Measurements from ENCODE around the gene PPP5C.
"Not testable (repeated sequence)": the region's sequence is repeated elsewhere in the genome, so short reads cannot be mapped to it uniquely, and the experiment has no call there.

Gene PPP5C, protein sequence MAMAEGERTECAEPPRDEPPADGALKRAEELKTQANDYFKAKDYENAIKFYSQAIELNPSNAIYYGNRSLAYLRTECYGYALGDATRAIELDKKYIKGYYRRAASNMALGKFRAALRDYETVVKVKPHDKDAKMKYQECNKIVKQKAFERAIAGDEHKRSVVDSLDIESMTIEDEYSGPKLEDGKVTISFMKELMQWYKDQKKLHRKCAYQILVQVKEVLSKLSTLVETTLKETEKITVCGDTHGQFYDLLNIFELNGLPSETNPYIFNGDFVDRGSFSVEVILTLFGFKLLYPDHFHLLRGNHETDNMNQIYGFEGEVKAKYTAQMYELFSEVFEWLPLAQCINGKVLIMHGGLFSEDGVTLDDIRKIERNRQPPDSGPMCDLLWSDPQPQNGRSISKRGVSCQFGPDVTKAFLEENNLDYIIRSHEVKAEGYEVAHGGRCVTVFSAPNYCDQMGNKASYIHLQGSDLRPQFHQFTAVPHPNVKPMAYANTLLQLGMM

DNA sequence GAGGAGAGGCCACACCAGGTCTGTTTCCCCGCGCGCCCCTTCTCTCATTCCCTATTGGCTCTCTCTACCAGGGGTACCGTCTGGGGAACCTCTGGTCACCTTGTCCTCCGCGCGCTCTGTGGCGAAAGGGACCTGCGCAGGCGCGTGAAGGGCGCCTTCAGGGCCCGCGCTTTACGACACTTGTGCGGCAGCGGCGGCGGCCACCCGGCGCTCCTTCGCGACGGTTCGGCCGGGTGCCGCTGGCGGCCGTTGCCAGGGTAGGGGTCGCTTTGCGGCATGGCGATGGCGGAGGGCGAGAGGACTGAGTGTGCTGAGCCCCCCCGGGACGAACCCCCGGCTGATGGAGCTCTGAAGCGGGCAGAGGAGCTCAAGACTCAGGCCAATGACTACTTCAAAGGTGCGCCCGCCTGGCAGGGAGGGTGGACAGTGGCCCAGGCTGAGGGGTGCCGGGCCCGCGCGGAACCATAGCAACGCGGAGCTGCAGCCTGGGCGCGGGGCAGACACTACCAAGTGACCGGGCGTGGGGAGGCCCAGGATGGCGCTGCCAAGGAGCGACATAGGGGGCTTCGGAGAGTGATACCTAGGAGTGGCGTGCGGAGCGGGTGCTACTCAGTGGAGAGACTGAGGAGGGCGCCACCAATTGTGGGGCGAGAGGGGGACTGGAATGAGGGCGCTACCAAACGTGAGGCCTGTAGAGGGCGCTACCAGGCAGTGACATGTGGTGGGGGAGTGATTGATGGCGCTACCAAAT lies at the start of gene PPP5C:
PPP5C (plus strand) TSS at position 267 of the 751 bp plus-strand sequence; CDS start at position 277, 10 bp downstream.
- DNase-seq: peak in 55 of 56 donors; percentile 44 to 92 (median 79)

DNA sequence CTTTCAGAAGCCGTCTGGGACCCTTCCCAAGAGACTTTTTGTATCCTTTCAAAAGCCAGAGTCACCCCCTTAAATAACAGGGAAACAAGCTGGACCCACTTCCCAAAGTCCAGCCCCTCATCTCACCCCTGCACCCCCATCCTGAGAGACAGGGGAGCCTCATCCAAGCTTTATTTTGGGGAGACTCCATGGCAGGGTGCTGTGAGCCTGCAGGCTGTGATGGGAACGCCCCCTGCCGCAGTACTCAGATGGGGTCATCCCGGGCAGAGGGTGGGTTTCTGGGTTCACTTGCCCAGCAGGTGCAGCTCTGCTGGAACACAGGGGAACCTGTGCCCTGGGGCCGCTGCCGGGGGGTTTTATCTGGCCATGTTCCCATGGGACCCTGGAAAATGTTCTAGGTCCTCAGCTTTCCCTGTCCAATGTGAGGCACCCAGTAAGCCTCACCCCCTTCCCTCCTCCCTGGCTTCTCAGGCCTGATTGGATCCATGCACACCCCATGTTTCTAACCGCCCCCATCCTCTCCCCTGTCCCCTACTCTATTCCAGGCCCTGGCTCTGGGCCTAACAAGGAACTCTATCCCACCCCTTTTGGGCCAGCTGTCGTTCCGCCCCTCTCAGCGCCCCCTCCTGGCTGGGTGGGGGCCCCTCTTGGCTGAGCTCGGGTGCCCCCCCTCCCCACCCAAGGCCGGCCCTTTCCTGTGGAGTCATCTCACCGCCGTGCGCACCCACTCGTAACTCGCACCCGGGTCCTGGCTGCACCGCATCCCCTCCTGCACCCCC lies 49.0 kb upstream of the PPP5C start:
- peak in 52 of 56 donors; percentile 9 to 77 (median 46) for DNase-seq

- DNase-seq: peak in 13 of 56 donors; percentile 26 to 71 (median 53)
These were observed 48.3 kb upstream of the PPP5C start for GRCh38 chr19:46298479-46299003.

- DNase-seq: peak; percentile 36 to 97 (median 88)
These were observed 47.8 kb upstream of the PPP5C start for GRCh38 chr19:46299004-46299509.

DNA sequence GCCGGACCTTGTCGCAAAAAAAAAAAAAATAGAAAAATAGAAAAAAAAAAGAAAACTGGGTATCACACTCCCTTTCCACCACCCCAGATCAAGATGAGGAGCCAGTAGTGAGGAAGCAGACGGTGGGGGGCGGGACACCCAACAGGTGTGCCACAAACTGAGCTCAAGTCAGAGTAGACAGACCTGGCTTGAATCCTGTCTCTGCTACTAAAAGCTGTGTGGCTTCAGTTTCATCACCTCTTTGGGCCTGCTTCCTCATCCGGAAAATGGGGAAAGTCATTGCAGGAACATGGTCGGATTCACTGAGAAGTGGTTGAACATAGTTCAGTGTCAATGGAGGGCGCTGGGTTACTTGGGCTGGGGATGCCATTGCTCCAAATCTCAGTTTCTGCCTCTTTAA lies 47.2 kb upstream of the PPP5C start:
- no peak for DNase-seq

DNA sequence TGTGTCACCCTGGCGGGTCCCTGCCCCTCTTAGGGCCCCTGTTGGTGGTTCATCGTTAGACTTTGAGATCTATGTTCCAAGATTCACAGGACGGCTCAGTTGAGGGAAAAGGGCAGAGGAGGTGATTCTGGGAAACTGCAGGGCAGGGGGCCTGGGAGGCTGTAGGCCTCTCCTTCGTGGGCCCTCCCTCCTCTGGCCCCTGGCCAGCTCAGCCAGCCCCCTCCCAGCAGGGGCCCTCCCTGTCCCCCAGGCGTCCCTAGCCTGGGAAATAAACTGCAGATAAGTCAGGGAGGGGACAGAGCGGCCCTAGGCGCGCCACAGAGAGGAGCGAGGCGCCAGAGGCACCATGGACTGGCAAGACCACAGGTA lies 43.6 kb upstream of the PPP5C start:
- DNase-seq: peak in 1 of 56 donors; percentile 13

DNA sequence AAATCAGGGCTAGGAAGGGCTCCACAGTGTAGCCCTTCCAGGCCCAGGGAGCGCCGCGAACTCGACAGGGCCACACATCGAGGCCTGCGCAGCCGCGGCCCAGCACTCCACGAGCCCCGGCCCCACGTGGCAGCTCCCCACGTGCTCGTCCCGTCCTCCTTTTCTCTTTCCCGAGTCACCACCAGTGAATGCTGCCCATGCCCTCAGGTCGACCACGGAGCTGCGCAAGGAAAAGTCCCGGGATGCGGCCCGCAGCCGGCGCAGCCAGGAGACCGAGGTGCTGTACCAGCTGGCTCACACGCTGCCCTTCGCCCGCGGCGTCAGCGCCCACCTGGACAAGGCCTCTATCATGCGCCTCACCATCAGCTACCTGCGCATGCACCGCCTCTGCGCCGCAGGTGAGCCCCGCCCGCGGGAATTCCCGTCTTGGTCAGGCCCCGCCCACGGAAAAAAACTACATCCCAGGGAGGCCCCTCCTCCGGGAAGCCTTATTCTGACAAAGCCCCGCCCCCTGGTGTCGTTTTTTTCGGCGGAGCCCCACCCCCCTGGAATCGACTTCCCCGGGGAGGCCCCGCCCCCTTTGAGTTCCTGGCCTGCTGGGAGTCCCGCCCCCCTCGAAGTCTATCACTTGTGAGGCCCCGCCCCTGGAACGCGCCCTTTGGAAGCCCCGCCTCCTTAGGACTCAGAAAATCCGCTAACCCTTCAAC lies 43.0 kb upstream of the PPP5C start:
- DNase-seq: peak in 36 of 56 donors; percentile 3 to 74 (median 28)

GRCh38 chr19:46306501-46306900 lies 40.4 kb upstream of the PPP5C start:
- DNase-seq: no peak

DNA sequence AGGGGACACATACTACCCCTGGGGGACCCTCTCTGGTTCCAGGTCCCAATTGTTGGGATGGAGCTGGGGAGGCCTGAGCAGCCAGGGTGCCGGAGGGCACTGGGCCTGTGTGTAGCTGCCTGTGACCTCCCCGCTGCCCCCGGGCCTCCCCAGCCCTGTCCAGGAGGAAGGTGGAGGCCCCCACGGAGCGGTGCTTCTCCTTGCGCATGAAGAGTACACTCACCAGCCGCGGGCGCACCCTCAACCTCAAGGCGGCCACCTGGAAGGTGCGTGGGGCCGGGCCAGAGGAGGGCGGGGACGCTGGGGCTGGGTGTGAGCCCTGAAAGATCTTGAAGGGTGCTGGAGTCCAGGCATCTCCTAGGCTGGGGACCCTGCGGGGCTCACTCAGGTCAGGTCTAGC lies 38.4 kb upstream of the PPP5C start:
- DNase-seq: no peak

- DNase-seq: no peak
These were observed 37.8 kb upstream of the PPP5C start for GRCh38 chr19:46309056-46309455.

DNA sequence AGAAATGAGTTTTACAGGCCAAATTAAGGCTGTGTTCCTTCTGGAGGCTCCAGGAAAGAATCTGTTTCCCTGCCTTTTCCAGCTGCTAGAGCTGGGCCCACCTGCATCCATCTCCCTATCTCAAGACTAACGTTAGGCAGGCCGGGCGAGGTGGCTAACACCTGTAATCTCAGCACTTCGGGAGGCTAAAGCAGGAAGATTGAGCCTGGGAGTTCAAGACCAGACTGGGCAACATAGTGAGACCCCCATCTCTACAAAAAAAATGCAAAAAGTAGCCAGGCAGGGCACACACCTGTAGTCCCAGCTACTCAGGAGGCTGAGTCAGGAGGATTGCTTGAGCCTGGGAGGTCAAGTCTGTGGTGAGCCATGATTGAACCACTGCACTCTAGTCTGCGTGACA lies 35.4 kb upstream of the PPP5C start:
- no peak for DNase-seq

- not testable (repeated sequence) for DNase-seq
These were observed 33.1 kb upstream of the PPP5C start for GRCh38 chr19:46313540-46314469.

DNA sequence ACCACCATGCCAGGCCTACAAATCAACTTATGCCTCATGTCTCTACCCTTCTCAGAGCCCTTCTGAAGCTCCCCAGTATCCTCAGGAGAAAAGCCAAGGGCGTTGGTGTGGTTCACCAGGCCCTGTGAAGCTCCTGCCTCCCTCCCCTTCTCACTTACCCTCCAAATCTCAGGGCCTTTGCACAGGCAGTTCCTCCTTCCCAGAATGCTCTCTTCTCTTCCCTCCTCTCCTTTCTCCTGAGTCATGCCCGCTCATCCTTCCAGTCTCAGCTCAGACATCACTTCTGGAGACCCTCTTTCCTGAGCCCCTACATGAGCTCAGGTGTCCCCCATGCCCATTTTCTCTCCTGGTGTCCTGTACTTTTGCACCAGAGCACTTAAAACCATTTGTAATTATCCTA lies 29.5 kb upstream of the PPP5C start:
- DNase-seq: no peak

- DNase-seq: peak in 8 of 56 donors; percentile 3 to 24 (median 9)
These were observed 27.3 kb upstream of the PPP5C start for GRCh38 chr19:46319613-46320012.

- DNase-seq: no peak
These were observed 26.3 kb upstream of the PPP5C start for GRCh38 chr19:46320559-46320958.

DNA sequence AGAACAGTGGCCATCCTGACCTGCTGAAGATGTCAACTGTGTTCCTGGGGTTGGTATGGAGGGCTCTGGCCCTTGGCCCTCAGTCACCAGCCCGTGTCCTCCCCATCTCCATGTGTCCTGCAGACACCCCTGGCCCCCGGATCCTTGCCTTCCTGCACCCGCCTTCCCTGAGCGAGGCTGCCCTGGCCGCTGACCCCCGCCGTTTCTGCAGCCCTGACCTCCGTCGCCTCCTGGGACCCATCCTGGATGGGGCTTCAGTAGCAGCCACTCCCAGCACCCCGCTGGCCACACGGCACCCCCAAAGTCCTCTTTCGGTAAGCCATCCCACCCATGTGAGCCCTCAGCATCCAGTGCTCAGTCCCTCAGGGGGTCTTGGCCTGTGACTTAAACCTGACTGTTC lies 25.2 kb upstream of the PPP5C start:
- DNase-seq: no peak

GRCh38 chr19:46323227-46323626 lies 23.7 kb upstream of the PPP5C start:
- DNase-seq: not testable (repeated sequence)

DNA sequence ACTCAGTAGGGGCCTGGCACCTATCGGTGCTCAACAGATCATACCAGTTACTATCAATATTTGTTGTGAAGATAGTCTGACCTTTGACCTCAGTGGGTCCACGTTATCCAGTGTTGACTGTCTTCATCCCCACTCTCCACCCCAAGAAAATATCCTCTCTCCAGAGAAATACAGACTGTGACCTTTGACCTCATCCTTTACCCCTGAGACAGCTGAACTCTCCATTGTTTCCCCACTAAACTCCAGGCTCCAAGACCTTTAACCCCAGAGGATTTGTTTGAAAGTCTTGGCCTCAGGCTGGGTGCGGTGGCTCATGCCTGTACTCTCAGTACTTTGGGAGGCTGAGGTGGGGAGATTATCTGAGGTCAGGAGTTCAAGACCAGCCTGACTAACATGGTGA lies 22.6 kb upstream of the PPP5C start:
- no peak for DNase-seq

- no peak for DNase-seq
These were observed 20.3 kb upstream of the PPP5C start for GRCh38 chr19:46326608-46327007.

Measured in nucleus accumbens (tissue), 56 donors.